ENCODE measurements around the gene METRNL. TPM values are rescaled to one million over a fixed set of nuclear protein-coding genes. Genes with fewer than 3 reads are reported as not detected.

METRNL gene
- total RNA-seq, 1 experiment from 2014 or later = 33.8 TPM

DNA sequence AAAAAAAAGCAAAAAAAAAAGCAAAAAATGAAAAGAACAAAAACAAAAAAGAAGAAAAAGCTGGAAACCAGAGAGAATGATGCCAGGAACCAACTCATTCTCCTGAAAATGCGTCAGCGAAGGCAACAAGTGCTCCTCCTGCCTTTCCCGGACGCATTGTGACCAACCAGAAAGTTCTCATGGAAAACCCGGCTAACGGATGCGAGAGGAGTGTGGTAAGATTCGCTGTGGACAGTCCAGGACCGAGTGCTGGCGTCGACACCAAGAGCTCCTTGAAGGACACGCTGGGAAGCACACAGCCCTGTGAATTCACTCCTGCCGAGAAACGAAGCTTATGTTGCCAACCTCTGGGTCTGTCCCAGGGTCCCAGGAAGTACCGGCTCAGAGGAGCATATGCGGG, 43.4 kb downstream of the METRNL start:
- POLR2A ChIA-PET = no interaction called here
- peaks cover 18% of the 10 kb centered on the region for H3K27me3 Mint-ChIP-seq (ENCODE audit: insufficient read depth, unreplicated experiment)
- H3K4me3 Mint-ChIP-seq (ENCODE audit: unreplicated experiment) = no peak overlapping the region
- peaks cover 10% of the 10 kb centered on the region for H3K4me1 Mint-ChIP-seq (ENCODE audit: low read depth, unreplicated experiment)
- Histone ChIP-seq H3K4me3 (ENCODE audit: low read depth, low read length) (no peak overlapping the region), H3K4me1 (no peaks in the 10 kb centered on the region), H3K36me3 (ENCODE audit: control insufficient read depth, insufficient read depth, low read length) (no peaks in the 10 kb centered on the region), H3K9me3 (no peaks in the 10 kb centered on the region), H3K27me3 (replicated peaks; ENCODE audit: control insufficient read depth, insufficient read depth, low read length) (no peaks in the 10 kb centered on the region)
- CTCF ChIA-PET = no interaction called here
- no TSS peak for BruUV-seq (replicated peaks)
- intact Hi-C loops (cut with micrococcal nuclease; ENCODE audit: unreplicated experiment) = no loop called here
- peaks cover 7% of the 10 kb centered on the region for H3K36me3 Mint-ChIP-seq (ENCODE audit: insufficient read depth, unreplicated experiment)
- no peak for DNase-seq
- H3K27ac Mint-ChIP-seq (ENCODE audit: unreplicated experiment) = no peak overlapping the region
- TF ChIP-seq, protein P1, sequence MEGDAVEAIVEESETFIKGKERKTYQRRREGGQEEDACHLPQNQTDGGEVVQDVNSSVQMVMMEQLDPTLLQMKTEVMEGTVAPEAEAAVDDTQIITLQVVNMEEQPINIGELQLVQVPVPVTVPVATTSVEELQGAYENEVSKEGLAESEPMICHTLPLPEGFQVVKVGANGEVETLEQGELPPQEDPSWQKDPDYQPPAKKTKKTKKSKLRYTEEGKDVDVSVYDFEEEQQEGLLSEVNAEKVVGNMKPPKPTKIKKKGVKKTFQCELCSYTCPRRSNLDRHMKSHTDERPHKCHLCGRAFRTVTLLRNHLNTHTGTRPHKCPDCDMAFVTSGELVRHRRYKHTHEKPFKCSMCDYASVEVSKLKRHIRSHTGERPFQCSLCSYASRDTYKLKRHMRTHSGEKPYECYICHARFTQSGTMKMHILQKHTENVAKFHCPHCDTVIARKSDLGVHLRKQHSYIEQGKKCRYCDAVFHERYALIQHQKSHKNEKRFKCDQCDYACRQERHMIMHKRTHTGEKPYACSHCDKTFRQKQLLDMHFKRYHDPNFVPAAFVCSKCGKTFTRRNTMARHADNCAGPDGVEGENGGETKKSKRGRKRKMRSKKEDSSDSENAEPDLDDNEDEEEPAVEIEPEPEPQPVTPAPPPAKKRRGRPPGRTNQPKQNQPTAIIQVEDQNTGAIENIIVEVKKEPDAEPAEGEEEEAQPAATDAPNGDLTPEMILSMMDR (IDR thresholded peaks at IDR 0.05; ENCODE audit: insufficient read depth in 1 of 2, low read depth in 1 of 2, low read length in 1 of 2, severe bottlenecking in 1 of 2, unreplicated experiment in 1 of 2) = no peak
- H3K9me3 Mint-ChIP-seq (ENCODE audit: unreplicated experiment) = peaks cover 10% of the 10 kb centered on the region

DNA sequence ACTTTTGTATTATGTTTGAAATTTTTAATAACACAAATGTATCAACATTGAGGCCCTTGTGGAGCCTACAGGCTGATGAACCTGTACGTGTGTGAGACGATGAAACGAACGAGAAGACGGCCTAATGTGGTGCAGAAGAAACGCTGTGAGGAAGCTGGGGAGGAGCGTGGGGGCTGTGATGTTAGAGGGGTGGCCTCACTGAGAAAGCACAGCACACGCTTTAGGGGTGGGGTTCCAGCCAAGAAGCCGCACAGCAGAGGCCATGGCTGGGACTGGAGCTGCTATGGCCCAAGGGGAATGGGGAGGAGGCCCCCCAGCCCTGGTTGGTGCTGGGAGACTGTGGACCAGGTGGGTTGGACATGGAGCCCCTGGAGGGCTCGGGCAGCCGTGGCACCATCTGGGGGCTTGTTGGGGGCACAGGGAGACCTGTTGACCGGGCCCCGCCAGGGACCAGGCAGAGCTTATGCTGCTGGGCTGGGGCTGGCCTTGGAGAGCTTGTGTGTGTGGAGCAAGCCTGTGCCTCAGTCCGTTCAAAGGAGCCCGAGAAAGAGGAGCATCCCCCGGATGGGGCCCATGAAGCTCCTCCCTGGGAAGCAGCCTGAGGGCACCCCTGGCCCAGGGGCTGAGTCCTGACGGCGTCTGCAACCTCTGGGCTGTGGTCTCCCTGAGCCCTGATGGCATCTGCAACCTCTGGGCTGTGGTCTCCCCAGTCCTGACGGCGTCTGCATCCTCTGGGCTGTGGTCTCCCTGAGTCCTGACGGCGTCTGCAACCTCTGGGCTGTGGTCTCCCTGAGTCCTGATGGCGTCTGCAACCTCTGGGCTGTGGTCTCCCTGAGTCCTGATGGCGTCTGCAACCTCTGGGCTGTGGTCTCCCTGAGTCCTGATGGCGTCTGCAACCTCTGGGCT, 44.7 kb downstream of the METRNL start:
- ChIA-PET POLR2A (no interaction called here), CTCF (interaction anchor here (0.7 kb wide), 1 partner anchor 187 kb away, joined by 3 read pairs; no protein-coding TSS in a partner anchor)
- Histone ChIP-seq H3K36me3 (ENCODE audit: control insufficient read depth, insufficient read depth, low read length) (no peaks in the 10 kb centered on the region), H3K4me3 (ENCODE audit: low read depth, low read length) (no peak overlapping the region), H3K27me3 (replicated peaks; ENCODE audit: control insufficient read depth, insufficient read depth, low read length) (no peaks in the 10 kb centered on the region), H3K4me1 (no peaks in the 10 kb centered on the region), H3K9me3 (no peaks in the 10 kb centered on the region)
- intact Hi-C loops (cut with micrococcal nuclease; ENCODE audit: unreplicated experiment) = no loop called here
- Mint-ChIP-seq H3K4me3 (ENCODE audit: unreplicated experiment) (no peak overlapping the region), H3K36me3 (ENCODE audit: insufficient read depth, unreplicated experiment) (peaks cover 7% of the 10 kb centered on the region), H3K9me3 (ENCODE audit: unreplicated experiment) (peaks cover 10% of the 10 kb centered on the region), H3K27ac (ENCODE audit: unreplicated experiment) (peak overlapping the region; percentile 30), H3K4me1 (ENCODE audit: low read depth, unreplicated experiment) (peaks cover 10% of the 10 kb centered on the region), H3K27me3 (ENCODE audit: insufficient read depth, unreplicated experiment) (peaks cover 18% of the 10 kb centered on the region)
- no TSS peak for BruUV-seq (replicated peaks)
- TF ChIP-seq, protein P1 (IDR thresholded peaks at IDR 0.05; ENCODE audit: insufficient read depth in 1 of 2, low read depth in 1 of 2, low read length in 1 of 2, severe bottlenecking in 1 of 2, unreplicated experiment in 1 of 2) = no peak
- DNase-seq = no peak

DNA sequence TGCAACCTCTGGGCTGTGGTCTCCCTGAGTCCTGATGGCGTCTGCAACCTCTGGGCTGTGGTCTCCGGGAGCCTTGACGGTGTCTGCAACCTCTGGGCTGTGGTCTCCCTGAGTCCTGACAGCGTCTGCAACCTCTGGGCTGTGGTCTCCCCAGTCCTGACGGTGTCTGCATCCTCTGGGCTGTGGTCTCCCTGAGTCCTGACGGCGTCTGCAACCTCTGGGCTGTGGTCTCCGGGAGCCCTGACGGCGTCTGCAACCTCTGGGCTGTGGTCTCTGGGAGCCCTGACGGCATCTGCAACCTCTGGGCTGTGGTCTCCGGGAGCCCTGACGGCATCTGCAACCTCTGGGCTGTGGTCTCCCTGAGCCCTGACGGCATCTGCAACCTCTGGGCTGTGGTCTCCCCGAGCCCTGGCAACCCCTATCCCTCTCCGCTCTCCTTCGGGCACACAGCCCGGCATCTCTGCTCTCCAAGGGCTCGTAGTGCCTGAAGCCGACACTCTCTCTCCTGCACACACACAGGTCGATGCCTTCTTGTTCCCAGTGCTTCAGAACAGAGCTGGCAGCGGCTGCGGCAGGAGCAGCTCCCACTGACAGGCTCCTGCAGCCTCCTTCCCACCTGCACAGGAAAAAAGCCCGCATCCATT, 45.6 kb downstream of the METRNL start:
- Mint-ChIP-seq H3K4me1 (ENCODE audit: low read depth, unreplicated experiment) (peaks cover 7% of the 10 kb centered on the region), H3K36me3 (ENCODE audit: insufficient read depth, unreplicated experiment) (peaks cover 7% of the 10 kb centered on the region), H3K27me3 (ENCODE audit: insufficient read depth, unreplicated experiment) (peaks cover 15% of the 10 kb centered on the region), H3K27ac (ENCODE audit: unreplicated experiment) (no peak overlapping the region), H3K4me3 (ENCODE audit: unreplicated experiment) (no peak overlapping the region), H3K9me3 (ENCODE audit: unreplicated experiment) (peaks cover 1% of the 10 kb centered on the region)
- Histone ChIP-seq H3K4me1 (no peaks in the 10 kb centered on the region), H3K9me3 (no peaks in the 10 kb centered on the region), H3K36me3 (ENCODE audit: control insufficient read depth, insufficient read depth, low read length) (no peaks in the 10 kb centered on the region), H3K27me3 (replicated peaks; ENCODE audit: control insufficient read depth, insufficient read depth, low read length) (no peaks in the 10 kb centered on the region), H3K4me3 (ENCODE audit: low read depth, low read length) (no peak overlapping the region)
- no peak for DNase-seq
- ChIA-PET CTCF (no interaction called here), POLR2A (no interaction called here)
- intact Hi-C loops (cut with micrococcal nuclease; ENCODE audit: unreplicated experiment) = no loop called here
- TF ChIP-seq, protein P1 (IDR thresholded peaks at IDR 0.05; ENCODE audit: insufficient read depth in 1 of 2, low read depth in 1 of 2, low read length in 1 of 2, severe bottlenecking in 1 of 2, unreplicated experiment in 1 of 2) = no peak
- no TSS peak for BruUV-seq (replicated peaks)

All from Caco-2 (cell line).